ENCODE measurements around the gene CDK5RAP2.

GRCh38 chr9:120609636-120610035 lies 29.7 kb upstream of the CDK5RAP2 start:
- no peak for TF ChIP-seq EP400 (IDR thresholded peaks at IDR 0.05)
- no peak for TF ChIP-seq TRIM24 (IDR thresholded peaks at IDR 0.05)
- no peak for TF ChIP-seq POLR2A (conservative IDR thresholded peaks at IDR 0.05)
- no peak for TF ChIP-seq SIRT6 (IDR thresholded peaks at IDR 0.05; ENCODE audit: low read depth, low read length)
- no peak for TF ChIP-seq HIVEP1 (CRISPR knock-in tag; IDR thresholded peaks at IDR 0.05)
- TF ChIP-seq TCF7 (IDR thresholded peaks at IDR 0.05; ENCODE audit: borderline replicate concordance) = no peak
- no peak for TF ChIP-seq JUNB (CRISPR knock-in tag; conservative IDR thresholded peaks at IDR 0.05)
- TF ChIP-seq MEF2A (IDR thresholded peaks at IDR 0.05; ENCODE audit: control insufficient read depth, low read depth, low read length) = no peak

Data from K562 (cell line).